ENCODE results near the gene SMAD1.
"Not testable (repeated sequence)": the region's sequence is repeated elsewhere in the genome, so short reads cannot be mapped to it uniquely, and the experiment has no call there.

Gene SMAD1

DNA sequence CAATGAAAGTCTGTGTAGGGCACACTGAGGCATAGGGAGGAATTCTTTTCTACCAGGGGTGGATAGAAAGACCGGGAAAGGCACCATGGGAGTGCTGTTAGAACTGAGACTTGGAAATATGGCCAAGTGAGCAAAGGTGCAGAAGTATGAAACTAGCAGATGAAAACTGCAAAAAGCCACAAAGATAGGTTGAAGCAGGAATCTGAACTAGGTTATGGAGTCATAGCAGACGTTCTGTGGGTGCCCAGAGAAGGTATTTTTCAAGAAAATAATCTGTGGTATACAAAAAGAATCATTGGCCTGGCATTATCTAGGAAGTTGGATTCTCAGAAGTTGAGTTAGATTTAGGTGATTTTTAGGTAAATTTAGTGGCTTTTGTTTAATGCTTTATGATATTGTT, 48.5 kb downstream of the SMAD1 start:
- no peak for DNase-seq

DNA sequence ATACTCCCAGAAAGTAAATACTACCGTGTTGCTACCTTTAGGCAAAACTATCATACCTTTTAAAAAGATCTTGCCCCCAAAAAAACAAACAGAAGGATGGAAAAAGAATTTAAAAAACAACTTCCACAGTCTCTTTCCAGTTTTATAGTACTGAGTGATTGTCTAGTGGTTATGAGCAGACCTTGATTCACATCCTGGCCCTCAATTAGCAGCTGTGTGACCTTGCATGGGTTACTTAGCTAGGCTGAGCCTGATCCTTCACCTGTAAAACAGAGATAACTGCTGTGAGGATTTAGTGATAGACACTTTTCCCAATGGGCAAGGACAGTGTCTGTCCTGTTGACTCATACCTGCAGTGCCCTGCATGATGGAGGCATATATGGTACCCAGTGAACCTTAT, 49.0 kb downstream of the SMAD1 start:
- no peak for DNase-seq

- peak; percentile 22 for DNase-seq
These were observed 49.6 kb downstream of the SMAD1 start for GRCh38 chr4:145531223-145531622.

- no peak for DNase-seq
These were observed 50.2 kb downstream of the SMAD1 start for GRCh38 chr4:145531859-145532258.

- no peak for DNase-seq
These were observed 51.3 kb downstream of the SMAD1 start for GRCh38 chr4:145533001-145533400.

GRCh38 chr4:145533415-145533814, 51.8 kb downstream of the SMAD1 start:
- not testable (repeated sequence) for DNase-seq

- no peak for DNase-seq
These were observed 52.3 kb downstream of the SMAD1 start for GRCh38 chr4:145533961-145534360.

- DNase-seq = no peak
These were observed 53.5 kb downstream of the SMAD1 start for GRCh38 chr4:145535202-145535601.

DNA sequence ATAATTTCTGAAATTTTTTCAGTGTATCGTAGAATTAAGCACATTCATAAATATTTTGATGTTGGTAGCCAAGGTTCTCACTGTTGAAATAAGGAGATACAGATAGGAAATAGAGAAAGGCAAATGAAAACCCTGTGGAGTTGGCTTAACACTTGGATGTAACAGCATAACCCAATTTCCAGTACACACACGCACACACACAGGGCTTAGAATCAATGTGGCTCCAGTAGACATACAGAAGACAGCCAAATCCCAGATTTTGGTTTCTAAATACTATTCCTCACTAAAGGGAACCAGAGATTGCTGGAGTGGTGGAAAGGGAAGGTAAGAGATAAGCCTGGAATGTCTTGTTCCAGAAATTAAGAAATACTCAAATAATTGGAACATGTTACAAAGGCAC, 54.4 kb downstream of the SMAD1 start:
- DNase-seq = no peak

- no peak for DNase-seq
These were observed 56.9 kb downstream of the SMAD1 start for GRCh38 chr4:145538596-145538995.

DNA sequence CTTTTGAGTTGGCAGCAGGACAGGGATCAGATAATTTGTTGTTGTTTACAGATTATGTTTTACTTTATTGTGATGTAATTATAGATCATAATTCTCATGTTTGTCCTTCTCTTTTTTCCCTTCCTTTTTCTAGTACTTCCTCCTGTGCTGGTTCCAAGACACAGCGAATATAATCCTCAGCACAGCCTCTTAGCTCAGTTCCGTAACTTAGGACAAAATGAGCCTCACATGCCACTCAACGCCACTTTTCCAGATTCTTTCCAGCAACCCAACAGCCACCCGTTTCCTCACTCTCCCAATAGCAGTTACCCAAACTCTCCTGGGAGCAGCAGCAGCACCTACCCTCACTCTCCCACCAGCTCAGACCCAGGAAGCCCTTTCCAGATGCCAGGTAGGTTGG, 58.0 kb downstream of the SMAD1 start:
- no peak for DNase-seq

GRCh38 chr4:145540235-145540634, 58.6 kb downstream of the SMAD1 start:
- no peak for DNase-seq

DNA sequence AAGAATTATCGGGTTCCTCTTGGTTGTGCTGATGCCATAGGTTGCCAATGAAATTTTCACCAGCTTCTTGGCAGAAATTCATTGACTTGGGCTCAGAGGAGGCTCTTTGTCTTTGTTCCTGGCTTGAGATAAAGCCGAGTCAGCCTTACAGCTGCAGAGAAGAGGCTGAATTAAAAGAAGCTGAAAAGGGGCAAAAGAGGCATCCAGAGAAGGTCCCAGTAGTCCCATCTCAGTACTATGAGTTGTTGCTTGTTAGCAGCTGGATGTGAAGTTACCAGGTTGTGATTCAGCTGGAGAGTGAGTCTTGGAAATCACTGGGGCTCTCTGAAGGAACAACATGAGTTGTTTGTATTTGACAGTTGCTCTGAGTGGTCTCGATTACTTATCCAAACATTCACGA, 59.7 kb downstream of the SMAD1 start:
- DNase-seq = no peak

GRCh38 chr4:145545031-145545430, 63.4 kb downstream of the SMAD1 start:
- DNase-seq = no peak

DNA sequence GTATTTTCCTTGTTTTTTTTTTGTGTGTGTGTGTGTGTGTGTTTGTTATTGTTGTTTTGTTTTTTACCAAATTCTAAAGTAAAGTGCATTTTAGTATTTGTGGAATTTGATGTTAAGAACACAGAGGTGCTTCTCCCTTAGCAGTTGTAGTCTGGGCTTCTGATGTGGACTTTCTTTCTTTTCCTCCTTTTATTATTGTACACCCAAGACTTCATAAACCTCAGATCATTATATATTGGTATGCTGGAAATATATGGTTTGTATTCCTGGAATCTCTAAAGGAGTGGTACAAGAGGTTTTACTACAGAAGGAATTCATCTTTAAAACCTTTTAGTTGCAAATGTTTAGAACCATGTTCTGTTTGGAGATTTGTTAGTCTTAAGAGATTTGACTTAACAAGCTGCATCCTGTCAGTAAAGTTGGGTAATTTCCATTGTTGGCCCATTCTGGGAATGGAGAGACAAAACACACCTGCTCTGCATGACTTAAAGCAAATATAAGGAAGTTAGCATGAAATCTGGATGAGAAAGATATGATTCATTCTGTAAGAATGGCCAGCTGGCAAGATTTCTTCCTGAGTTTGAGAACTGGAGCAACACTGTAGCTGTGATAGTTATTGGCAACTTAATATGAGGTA, 64.0 kb downstream of the SMAD1 start:
- DNase-seq = no peak

- DNase-seq = no peak
These were observed 64.7 kb downstream of the SMAD1 start for GRCh38 chr4:145546175-145546915.

GRCh38 chr4:145551660-145552059, 70.0 kb downstream of the SMAD1 start:
- no peak for DNase-seq

GRCh38 chr4:145552181-145552822, 70.6 kb downstream of the SMAD1 start:
- no peak for DNase-seq

- DNase-seq = no peak
These were observed 71.7 kb downstream of the SMAD1 start for GRCh38 chr4:145553375-145553774.

DNA sequence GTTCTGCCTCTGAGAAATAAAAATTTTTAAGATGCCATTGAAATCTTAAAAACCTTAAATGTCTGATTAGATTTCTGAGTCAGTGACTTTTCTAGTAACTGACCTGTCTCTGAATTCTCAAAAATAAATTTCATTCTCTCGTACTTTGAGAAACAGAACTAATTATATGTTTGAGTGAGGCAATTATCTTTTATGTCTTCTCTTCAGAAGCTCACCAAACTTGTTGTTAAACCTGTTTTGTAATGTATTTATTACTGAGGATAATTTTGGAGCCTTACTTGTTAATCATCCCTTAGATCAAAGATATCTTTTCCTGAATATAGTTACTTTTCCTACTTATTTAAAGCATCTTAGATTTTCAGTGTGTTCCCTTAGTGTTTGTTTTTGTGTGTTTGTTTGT, 73.0 kb downstream of the SMAD1 start:
- DNase-seq = no peak

DNA sequence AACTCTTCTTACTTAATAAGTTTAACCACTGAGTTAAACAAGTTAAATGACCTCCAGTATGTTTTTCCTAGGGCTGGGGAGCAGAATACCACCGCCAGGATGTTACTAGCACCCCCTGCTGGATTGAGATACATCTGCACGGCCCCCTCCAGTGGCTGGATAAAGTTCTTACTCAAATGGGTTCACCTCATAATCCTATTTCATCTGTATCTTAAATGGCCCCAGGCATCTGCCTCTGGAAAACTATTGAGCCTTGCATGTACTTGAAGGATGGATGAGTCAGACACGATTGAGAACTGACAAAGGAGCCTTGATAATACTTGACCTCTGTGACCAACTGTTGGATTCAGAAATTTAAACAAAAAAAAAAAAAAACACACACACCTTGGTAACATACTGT, 76.1 kb downstream of the SMAD1 start:
- peak; percentile 22 for DNase-seq

DNA sequence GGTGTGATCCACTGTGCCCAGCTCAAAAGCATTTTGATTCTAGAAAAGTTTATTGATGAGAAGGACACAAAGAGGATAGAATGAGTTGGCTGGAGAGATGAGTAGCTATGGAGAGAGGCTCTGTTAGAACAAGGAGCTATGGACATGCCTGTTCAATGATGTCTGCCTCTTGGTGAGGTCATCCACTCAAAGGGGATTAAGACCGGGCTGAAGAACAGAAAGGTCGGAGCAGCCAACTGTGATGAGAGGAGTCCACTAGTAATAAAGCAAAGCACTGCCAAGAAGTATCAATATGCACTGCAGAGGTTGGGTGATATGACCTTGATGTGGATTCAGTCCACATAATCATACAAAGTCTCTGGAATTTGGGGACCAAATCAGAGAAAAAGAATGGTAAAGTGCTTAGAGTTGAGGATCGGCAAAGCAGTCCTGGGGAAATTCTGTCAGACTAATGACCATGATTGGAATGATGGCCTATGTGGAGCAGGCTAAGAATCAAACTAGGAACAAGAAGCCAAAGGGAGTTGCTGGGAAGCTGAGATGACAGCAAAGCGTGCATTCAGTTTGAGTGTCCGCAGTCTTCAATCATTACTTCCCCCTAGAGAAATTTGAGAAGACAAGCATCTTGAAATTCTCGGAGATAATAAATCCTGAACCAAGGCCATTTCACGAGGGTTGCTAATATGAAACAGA, 81.8 kb downstream of the SMAD1 start:
- DNase-seq = no peak

DNA sequence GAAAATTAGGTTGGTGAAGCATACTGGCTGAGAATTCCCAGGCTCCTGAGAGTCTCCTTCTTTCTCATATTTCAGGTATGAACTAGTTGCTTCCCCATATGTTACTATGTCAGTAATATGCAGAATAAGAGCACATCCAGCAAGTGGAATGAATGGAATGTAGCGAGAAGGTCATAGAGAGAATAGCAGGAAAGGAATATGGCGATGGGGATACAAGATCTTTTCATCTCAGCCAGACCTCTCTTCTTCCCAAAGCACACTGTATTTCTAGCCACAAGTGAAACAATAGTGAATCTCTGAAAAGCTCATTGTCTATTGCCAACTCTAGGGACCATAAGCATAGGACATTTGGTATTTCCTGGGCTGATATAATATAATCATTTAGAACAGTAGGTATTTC, 82.9 kb downstream of the SMAD1 start:
- DNase-seq = peak; percentile 1

DNA sequence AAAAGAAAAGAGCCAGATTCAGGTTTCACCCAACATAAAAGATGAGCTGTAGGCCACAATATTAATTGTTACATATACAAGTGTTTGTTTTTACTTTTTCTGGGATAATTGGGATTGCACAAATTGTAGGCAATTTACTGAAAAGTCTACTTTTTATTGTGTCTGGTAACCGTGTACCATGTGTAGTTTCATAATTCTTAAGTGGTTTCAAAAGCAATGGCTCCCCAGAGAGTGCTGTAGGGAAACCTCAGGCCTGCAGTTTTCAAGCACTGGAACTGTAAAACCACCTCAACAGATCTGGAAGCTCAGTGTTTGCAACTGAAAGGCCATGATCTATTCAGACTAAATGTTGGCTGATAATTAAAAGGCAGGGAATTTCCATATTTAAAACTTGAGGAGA, 83.7 kb downstream of the SMAD1 start:
- DNase-seq = no peak
